Transverse colon (tissue), 3 donors: ENCODE measurements around the gene ATF3.

Experiments
- CTCF ChIP-seq, 5 experiments: fragments of 200-600 bp in 3 of 5; fragments of 450-650 bp in 2 of 5; sonication (generic) in 3 of 5; IDR thresholded peaks; 1 replicate in 2 of 5; 2 replicates in 3 of 5; pipeline ENCODE4 v1.5.1; 2016 to 2017; ENCODE audit warnings: antibody characterized with exemption in 5 of 5, inconsistent platforms in 3 of 5, mild to moderate bottlenecking in 2 of 5, moderate library complexity in 1 of 5
- POLR2A ChIP-seq: fragments of 450-650 bp; IDR thresholded peaks from one replicate; pipeline ENCODE4 v1.6.1; 2016; ENCODE audit warnings: antibody characterized with exemption, mild to moderate bottlenecking, moderate library complexity

- TF ChIP-seq CTCF (IDR thresholded peaks at IDR 0.05) (no peak), POLR2A (no peak)
These were observed 57.7 kb downstream of the ATF3 start for GRCh38 chr1:212666116-212666775.
